ENCODE data around the gene VCPKMT.

The VCPKMT gene

DNA sequence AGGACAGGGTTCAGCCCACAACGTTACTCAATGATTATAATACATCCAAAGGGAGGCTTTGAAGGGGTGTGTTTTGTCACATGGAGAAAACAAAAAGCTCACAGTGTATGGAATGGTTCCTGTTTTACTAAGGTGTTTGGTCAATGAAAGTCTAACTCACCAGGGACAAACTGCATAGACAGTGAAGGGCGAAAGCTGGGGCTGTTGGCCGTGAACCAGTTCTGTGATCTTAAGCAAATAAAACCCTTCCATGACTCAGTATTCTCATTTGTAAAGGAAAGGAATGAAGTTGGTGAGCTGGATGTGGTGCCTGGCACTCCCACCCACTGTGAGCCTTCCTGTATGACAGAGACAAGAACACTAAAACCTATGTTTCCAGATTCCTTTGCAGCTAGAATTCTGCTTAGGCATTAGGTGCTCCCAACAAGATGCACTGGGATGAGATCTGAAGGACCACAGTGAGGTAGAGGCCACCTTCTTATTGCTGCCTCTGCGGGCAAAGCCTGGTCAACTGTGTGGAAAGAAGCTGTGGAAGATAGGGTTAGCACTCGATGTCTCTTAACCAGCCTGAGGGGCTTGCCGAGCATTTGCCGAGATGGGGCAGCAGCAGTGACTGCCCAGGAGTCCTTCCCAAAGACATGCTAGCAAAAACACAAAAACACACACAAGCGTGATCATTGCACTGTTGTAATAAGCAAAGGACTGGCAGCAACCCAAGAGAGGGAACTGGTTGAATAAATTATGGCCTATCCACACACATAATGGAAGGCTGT, 48.5 kb downstream of the VCPKMT start:
- no peak for DNase-seq (ENCODE audit: low spot score)

DNA sequence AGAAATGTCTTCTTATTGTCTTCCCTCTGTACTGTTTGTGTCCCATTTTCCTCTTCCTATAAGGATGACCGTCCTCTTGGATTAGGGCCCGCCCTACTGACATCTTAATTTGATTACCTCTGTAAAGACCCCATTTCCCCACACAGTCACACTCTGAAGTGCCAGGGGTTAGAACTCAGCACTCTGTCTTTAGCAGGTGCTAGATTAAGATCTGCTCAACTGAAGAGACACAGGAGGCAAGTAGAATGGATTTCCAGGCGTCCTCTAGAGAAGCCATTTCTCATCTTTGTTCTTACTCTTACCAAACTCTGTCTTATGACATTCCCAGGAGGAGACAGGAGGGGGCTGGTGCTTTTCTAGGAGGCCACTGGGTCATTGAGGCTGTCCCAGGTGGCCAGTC, 50.8 kb downstream of the VCPKMT start:
- no peak for DNase-seq (ENCODE audit: low spot score)

DNA sequence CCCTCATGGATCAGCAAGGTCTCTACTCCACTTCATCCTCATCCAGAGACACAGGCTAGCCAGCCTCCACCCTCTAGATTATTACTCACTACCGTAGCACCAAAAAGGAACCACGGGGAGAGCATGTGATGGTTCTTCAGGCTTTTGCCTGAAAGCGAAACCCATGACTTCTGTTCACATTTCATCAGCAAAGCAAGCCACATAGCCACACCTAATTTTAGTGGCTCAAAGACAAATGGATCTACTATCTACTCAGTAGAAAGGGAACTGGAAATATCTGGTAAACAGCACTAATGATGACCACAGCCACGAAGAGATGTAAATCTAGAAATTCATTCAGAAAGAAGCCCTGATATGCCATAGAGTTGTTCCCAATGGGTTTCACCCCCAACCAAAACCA, 51.4 kb downstream of the VCPKMT start:
- DNase-seq (ENCODE audit: low spot score), result no peak

DNA sequence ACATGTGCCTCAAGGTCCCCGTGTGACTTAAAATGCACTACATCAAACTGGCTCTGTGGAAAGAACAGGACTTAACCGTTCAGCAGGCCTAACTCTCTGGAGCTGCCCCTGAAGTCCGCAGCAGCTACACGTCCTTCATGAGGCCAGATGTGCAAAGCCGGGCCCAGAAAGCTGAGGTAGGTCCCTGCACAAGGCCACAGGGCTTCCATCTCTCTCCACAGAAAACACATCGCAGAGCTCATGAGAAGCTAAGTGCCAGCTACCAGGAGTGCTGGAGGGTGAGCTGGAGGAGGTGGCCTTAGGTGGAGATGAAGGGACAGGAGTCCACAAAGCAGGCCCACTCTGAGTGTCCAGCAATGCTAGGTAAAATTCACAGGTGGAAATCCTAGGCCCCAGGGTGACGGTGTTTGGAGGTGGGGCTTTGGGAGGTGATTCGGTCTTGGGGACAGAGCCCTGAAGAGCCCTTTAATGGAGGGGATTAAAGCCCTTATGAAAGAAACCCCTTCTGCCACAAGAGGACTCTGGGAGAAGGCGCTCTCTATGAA, 52.4 kb downstream of the VCPKMT start:
- no peak for DNase-seq (ENCODE audit: low spot score)

DNA sequence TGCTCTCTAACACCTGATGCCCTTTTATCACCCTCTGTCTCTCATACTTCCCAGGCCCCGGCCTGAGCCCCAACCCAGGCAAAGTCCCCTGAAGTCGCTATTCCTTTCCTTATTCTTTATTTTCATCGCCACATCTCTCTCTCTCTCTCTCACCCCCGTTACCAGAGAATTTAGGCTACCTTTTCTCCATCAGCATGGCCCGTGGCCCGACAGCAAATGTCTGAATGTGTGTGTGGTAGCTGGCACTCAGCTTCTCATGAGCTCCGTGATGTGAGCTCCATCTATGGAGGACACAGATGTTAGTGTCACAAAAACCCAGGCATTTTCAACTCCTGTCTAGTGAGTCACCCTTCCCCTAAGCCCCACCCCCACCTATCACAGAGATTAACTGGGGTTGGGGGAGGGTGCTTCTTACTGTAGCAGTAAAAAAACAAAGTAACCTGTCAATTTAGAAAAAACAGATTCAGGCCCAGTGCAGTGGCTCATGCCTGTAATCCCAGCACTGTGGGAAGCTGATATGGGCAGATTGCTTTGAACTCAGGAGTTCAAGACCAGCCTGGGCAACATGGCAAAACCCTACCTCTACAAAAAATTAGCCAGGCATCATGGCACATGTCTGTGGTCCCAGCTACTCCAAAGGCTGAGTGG, 53.8 kb downstream of the VCPKMT start:
- DNase-seq (ENCODE audit: low spot score), result no peak

DNA sequence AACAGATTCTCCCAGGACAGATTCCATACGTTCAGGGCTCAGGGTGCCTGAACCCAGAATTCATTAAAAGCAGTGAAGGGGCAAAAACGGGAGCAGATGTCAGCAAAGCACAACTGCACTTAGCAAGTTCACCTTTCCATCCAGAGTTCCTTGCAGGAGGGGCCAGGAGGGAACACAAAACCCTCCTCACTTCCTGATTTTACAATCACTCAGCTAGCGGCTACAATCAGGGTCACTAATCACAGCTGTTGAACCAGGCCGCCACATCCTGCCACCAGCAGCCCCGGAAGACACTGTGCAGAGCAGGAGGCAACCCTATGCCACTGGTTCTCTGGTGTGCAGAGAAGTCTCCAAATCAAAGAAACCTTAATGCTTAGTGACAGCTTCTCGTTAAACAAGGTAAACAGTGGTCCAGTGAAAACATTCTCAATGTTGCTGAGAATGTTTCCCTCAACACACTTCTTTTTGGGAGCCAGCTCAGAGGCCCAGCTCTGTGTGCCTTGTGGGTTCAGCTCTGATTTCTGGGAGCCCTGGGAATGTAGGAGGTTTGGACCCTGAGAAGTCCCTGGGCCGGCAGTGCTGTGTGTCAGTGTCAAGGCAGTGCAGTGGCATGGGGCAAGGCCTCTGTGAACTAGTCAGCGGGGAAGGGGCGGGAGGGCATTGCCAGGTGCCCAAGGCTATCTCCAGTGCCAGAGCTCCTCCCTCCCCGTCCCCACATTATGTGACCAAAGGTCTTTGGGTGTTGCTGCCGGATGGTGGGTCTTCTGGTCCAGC, 54.5 kb downstream of the VCPKMT start:
- no peak for DNase-seq (ENCODE audit: low spot score)

DNA sequence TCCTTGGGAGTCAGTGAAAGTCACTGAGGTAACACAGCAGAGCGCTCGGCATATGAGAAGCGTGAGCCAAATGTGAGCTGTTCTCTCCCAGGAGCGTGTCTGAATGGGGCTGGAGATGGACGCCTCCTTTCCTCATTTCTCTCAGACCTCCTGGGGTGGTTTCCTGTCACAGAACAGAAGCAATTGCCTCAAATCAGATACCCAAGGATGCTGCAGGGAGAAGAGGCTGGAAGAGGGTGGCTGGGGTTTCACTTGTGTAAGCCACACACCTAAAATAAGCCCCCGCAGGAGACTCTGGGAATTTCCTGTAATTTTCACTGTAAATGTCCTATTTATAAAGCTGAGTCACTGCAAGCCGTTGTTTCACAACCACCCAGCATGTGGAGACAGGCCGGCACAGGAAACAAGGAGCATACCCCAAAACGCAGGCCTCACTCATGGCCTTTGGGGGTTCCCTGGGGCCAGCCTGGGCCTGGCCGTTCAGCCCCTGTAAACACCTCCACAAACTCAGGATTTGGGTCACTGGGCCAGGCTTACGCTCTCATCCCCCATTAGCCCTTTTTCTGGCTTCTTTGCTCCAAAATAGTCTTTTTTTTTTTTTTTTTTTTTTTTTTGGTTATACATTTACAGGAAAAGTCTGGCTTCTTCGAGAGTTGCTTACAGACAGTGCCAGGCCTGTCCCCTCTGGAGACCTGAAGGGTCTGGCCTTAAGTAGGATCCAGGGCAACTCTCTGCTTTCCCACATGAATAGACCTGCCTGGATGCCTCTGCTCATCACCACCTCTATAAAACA, 55.3 kb downstream of the VCPKMT start:
- DNase-seq (ENCODE audit: low spot score), result no peak

DNA sequence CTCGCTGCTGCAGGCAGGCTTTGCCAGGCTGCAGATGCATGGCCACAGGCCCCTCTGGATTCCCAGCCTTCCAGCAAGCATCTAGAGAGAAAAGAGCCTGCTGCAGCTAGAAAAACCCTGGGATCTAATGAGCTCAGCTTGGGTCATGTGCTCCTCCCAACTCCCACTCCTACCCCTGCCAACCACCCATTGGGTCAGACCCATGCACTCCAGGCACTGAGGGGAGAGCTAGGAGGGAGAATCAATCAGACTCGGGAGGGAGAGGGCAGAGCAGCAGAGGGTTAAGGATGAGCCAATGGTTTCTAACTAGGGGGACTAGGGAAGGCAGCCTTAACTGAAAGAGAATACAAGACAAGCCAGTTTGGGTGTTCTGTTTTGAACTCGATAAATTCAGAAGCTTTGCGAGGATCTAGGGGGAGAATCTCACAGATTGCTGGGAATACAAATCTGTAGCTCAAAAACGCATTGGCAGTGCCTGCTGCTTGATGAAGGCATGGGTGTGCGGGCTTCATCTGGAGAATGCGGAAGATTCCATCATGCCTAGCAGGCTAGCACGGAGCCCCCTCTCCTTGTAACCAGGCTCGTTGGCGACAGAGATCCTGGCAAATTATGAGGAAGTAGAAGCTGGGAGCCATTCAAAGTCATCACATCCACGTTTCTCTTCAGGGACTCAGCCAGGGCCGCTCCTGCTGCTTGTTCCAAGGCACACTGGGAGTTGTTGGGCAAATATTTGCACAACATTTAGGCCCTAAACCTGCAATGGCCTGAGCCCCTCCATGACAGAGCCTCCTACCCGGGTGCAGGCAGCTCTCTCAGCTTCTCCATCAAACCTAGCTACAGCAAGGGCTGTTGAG, 56.4 kb downstream of the VCPKMT start:
- DNase-seq (ENCODE audit: low spot score), result no peak

All from ecto neural progenitor cell (in vitro differentiated cells).